DLD1 (cell line): ENCODE data around the gene MCAT.

Experiments used
- in situ Hi-C: cut with HindIII; loops from 2 replicates; pipeline ENCODE4 v1.10.0; 2017; ENCODE audit warnings: low sequenced_read_pairs

Gene MCAT

GRCh38 chr22:43173566-43173965 is 30.4 kb upstream of the MCAT start:
- in situ Hi-C loops: no loop called here

- in situ Hi-C loops: no loop called here
Observed at GRCh38 chr22:43172191-43172590, 29.0 kb upstream of the MCAT start.

DNA sequence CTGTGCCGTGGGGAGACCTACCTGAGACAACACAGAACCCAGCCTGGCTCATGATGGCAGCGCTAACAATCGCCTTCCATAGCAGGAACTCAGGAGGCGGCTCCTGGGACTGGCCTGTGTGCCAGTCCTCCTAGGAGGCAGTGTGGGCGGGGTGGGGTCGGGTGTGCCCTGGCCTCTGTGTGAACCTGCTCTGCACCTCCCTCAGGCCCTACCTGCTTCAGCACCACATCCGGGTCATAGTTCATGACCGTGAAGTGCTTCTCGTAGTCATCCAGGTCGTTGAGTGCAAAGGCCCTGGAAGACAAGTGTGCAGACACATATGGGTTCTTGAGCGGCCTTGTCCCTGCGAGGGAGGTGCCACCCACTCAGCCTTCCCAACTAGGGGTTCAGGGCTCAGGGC is 28.4 kb upstream of the MCAT start:
- in situ Hi-C loops: no loop called here

GRCh38 chr22:43171019-43171491 is 27.9 kb upstream of the MCAT start:
- in situ Hi-C loops: no loop called here

DNA sequence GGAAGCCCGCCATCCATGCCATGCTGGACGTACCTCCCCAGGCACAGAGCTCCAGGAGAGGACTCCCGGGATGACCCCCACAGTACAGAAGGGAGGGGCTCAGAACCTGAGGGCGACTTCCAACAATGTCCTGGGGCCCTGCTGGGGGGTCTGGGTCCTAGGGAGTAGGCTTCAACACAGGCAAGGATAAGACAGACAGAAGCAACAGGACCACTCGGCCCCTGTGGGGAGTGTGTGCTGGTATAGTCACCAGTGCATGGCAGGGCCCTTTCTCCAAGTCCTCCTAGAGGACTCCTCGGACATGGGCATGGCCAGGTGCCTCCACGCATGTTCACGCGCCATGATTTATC is 26.9 kb upstream of the MCAT start:
- in situ Hi-C loops: no loop called here

DNA sequence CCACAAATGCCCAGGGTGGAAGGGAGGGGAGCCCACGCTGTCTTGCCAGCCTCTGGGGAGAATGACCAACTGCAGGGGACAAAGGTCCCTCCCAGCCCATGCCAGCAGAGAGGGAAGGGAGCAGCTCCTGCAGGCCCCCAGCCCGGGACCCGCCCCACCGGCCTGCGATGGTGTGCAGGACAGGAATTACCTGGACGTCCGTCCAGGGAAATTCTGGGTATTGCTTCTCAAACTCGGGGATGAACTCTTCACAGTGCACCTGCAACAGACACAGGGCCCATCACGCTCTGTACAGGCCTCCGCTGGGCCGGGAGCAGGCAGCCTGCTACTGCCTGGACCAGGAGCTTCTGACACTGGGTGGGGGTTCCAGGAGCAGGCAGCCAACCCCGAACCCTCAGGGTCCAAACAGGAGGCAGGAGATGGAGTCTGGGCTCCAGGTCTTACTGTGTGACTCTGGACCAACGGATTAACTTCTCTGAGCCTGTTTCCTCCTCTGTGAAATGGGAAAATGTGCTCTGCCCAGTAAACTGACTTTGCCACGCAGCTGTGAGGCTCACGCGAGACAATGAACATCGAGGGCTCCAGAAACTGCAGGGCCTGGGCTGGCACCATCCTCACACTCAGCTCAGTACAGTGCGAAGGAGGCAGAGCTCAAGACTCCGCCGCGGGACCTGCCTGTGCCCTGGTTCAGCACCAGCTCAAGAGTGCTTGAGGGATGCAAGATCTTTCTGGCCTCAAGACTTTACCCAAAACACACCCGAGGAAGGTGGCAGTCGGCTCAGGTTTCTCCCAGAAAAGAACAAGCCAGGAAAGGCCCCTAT is 26.3 kb upstream of the MCAT start:
- in situ Hi-C loops: no loop called here

DNA sequence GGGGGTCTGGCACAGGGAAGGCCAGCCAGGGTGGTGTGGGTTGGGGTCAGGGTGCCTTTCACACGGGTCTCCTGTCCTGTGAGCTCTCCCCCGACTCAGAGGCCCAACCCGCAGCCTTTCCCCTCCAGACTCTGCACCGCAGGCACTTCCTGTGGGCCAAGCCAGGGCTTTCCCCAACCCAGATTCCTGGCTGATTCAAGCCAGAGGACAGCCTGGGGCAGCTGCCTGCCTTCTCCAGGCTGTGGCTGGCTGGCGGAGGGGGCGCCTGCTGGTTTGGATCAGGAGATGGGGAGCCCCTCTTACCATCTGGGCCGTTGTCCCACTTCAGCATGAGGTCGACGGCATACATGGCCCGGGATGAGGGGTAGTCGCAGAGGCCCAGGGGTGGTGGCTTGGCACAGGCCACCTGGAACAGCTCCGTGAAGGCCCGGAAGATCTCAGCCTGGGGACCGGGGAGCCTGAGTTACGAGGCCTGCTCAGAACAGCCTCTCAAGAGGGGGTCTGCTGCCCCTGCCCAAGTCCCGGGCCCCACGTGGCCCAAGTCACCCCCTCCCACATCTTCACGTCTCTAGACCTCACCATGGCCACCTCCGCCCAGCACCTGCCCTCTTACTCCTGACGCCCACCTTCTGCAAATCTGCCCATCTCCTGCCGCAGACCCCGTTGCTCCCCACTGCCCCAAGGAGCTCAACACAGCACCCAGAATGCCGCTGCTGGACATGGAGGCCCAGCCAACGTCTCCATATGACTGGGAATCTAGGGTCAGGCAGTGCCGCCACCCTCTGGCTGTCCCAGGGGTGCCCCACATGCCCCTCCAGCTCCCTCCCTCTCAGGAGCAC is 25.5 kb upstream of the MCAT start:
- in situ Hi-C loops: no loop called here

DNA sequence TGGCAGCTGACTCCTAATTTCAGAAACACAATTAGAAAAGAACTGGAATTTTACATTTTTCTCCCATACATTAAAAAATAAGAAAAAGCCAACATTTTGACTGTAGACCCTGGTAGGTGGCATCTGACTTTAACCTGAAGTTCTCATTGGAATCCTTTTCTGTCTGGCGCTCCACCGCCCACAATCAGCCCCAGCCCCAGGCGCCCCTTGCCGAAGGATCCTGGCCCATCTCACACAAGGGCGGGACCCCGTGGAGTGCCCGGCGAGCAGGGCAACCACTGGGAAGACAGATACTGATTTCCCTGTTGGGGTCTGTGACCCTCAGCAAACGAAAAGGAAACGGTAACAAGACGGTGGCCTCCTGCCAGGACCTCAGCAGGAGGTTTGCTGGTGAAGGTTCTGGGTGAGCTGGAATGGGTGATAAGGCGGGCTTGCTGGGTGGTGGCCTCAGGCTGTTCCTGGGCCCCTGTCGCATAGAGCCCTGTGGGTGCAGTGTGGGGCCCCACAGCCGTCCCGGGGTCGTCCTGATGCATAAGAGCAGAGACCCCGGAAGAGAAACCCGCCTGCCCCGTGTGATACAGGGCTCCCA is 23.9 kb upstream of the MCAT start:
- in situ Hi-C loops: no loop called here

- in situ Hi-C loops: no loop called here
Observed at GRCh38 chr22:43166132-43166930, 23.1 kb upstream of the MCAT start.

GRCh38 chr22:43164636-43165035 is 21.4 kb upstream of the MCAT start:
- in situ Hi-C loops: no loop called here

GRCh38 chr22:43163241-43163795 is 20.1 kb upstream of the MCAT start:
- in situ Hi-C loops: no loop called here

- in situ Hi-C loops: no loop called here
Observed at GRCh38 chr22:43162412-43163150, 19.4 kb upstream of the MCAT start.

GRCh38 chr22:43160497-43161126 is 17.4 kb upstream of the MCAT start:
- in situ Hi-C loops: no loop called here

DNA sequence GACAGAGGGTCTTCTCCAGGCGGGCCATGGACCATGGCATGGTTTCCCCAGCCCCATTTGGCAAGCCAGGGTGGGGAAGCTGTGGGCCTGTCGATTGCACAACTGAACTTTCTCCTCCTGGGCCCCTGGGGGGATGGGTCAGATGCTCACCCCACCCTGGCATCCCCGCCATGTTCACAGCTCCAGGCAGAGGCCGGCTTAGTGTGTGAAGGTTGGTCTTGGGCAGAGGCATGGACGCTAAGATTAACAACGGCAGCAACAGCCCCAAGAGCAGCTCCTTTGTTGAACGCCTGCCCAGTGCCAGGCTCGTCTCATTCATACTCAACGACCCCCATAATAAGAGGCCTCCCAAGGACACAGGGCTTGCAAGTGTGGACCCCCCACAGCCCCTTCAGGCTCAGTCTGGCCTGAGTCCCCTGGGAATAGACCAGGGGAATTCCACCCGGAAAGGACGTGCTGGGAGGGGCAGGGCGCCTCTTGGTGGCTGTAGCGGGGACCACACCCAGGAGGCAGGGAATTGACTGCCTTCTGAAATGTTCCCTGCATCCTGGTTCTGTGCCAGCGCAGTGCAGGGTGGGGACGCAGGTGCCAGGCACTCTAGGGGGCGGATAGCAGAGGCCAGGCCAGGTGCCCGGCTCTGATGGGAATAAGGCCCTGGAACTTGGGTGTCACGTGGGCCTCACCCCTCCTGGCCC is 16.4 kb upstream of the MCAT start:
- in situ Hi-C loops: no loop called here

DNA sequence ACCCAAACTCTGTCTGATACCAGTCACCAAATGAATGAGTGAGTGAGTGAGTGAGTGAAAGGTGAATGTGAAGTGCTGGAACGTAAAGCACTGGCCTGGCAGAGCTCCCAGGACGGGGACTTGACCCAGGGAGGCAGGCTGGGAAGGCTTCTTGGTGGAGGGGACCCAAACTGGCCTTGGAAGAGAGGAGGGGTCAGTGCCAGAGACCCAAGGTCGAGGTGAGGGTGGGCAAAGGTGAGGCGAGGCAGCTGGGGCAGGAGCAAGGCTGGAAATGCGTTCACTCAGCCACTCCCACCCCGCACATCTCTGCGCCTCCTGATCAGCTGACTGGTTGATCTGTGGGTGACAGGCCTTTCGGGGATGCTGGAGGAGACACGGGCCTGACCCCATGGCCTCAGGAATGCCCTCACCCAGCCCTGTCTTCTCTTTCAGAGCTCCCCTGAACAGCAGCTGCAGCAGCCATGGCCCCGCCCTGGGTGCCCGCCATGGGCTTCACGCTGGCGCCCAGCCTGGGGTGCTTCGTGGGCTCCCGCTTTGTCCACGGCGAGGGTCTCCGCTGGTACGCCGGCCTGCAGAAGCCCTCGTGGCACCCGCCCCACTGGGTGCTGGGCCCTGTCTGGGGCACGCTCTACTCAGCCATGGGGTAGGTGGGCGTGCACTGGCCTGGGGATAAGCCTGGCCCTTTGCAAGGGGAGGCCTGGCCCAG is 15.7 kb upstream of the MCAT start:
- in situ Hi-C loops: no loop called here

GRCh38 chr22:43157874-43158546 is 14.8 kb upstream of the MCAT start:
- in situ Hi-C loops: no loop called here

DNA sequence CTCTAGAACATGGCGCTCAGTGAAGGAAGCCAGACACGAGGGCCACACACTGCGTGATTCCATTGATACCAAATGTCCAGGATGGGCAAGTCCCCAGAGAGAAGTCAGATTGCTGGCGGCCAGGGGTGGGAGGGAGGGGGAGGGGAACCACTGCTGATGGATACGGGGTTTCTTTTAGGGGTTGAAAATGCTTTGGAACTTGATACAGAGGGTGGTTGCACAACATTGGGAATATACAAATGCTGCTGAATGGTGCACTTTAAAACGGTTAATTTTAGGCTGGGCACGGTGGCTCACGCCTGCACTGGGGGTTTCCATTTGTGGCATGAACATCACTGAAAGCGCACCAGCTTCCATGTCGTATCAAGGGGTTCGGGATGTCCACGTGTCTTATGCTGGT is 13.2 kb upstream of the MCAT start:
- in situ Hi-C loops: no loop called here

DNA sequence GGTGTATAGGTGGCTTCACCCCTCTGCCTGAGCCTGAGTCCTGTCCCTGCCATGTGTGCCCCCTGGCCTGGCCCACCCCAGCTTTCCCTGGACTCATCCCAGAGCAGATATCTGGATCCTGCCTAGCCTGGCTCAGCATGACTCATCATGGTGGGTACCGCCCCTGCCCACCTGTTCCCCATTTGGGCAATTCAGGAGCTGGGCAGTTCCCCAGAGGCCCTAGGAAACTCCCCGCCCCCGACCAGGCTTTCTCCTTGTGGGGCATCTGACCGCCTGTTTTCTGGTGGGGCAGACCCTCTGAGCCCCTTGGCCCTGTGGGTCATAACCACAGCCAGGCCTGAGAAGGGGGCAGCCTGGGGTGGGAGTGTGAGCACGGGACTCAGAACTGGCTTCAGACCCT is 12.6 kb upstream of the MCAT start:
- in situ Hi-C loops: no loop called here
